ENCODE measurements around the gene TRIP10.
"Not testable (repeated sequence)": the region's sequence is repeated elsewhere in the genome, so short reads cannot be mapped to it uniquely, and the experiment has no call there.

The TRIP10 gene

GRCh38 chr19:6797646-6798045 lies 58.2 kb downstream of the TRIP10 start:
- no peak for DNase-seq (ENCODE audit: low read depth)

GRCh38 chr19:6800160-6800790 lies 60.8 kb downstream of the TRIP10 start:
- not testable (repeated sequence) for DNase-seq (ENCODE audit: low read depth)

- peak; percentile 10 for DNase-seq (ENCODE audit: low read depth)
Observed at GRCh38 chr19:6800991-6801484, 61.6 kb downstream of the TRIP10 start.

All from fibroblast of gingiva (primary cell).